GM23338 (cell line): ENCODE data around the gene NDRG2. TPM values are rescaled to one million over a fixed set of nuclear protein-coding genes. Genes with fewer than 3 reads are reported as not detected.
"Not testable (repeated sequence)": the region's sequence is repeated elsewhere in the genome, so short reads cannot be mapped to it uniquely, and the experiment has no call there.

Experiments
- ATAC-seq: fragments of 200-7000 bp; cut with Tn5 transposase; 3 replicates; pipeline ENCODE4 v1.9.1; 2020
- DNase-seq: peaks from one replicate; pipeline ENCODE4 v3.0.0-alpha.2; 2015; ENCODE audit warnings: low spot score
- H2AFZ ChIP-seq: fragments of 200-600 bp; sonication (generic); 2 replicates; pipeline ENCODE4 v1.8.0; 2016; ENCODE audit warnings: antibody characterized with exemption, mild to moderate bottlenecking, moderate library complexity
- H3F3A ChIP-seq: fragments of 200-600 bp; sonication (generic); replicated peaks from 2 replicates; pipeline ENCODE4 v1.8.0; 2017; ENCODE audit warnings: antibody characterized with exemption, mixed run types, low read depth
- H3K27ac ChIP-seq: fragments of 200-600 bp; sonication (generic); 2 replicates; pipeline ENCODE4 v1.6.1; 2016; ENCODE audit warnings: low read depth
- H3K27me3 ChIP-seq: fragments of 200-600 bp; sonication (generic); 2 replicates; pipeline ENCODE4 v1.8.0; 2016; ENCODE audit warnings: mild to moderate bottlenecking, mixed run types, moderate library complexity; ENCODE audit not compliant: insufficient read depth
- H3K36me3 ChIP-seq: fragments of 200-600 bp; sonication (generic); 2 replicates; pipeline ENCODE4 v1.8.0; 2016; ENCODE audit warnings: mild to moderate bottlenecking; ENCODE audit not compliant: insufficient read depth
- H3K4me1 ChIP-seq: fragments of 200-600 bp; sonication (generic); 2 replicates; pipeline ENCODE4 v1.8.0; 2016; ENCODE audit warnings: mild to moderate bottlenecking, moderate library complexity; ENCODE audit not compliant: insufficient read depth
- H3K4me2 ChIP-seq: fragments of 200-600 bp; sonication (generic); 2 replicates; pipeline ENCODE4 v1.7.1; 2017; ENCODE audit warnings: mixed run types
- H3K4me3 ChIP-seq: fragments of 200-600 bp; sonication (generic); 2 replicates; pipeline ENCODE4 v1.6.1; 2016; ENCODE audit warnings: mixed run types
- H3K79me2 ChIP-seq: fragments of 200-600 bp; sonication (generic); replicated peaks from 2 replicates; pipeline ENCODE4 v1.8.0; 2017; ENCODE audit warnings: mild to moderate bottlenecking; ENCODE audit not compliant: insufficient read depth
- H3K9me2 ChIP-seq: fragments of 200-600 bp; sonication (generic); 2 replicates; pipeline ENCODE4 v1.8.0; 2017; ENCODE audit not compliant: insufficient read depth
- H4K20me1 ChIP-seq: fragments of 200-600 bp; sonication (generic); replicated peaks from 2 replicates; pipeline ENCODE4 v1.8.0; 2017; ENCODE audit warnings: mild to moderate bottlenecking; ENCODE audit not compliant: insufficient read depth
- H3K27ac Mint-ChIP-seq: 2 replicates; pipeline ENCODE4 v1.8.0; 2020; ENCODE audit warnings: inconsistent platforms, mild to moderate bottlenecking, moderate library complexity, mixed read lengths
- H3K27me3 Mint-ChIP-seq: 3 replicates; pipeline ENCODE4 v1.8.0; 2022; ENCODE audit warnings: low read depth, mild to moderate bottlenecking, moderate library complexity, mixed read lengths, inconsistent platforms; ENCODE audit not compliant: insufficient read depth, poor library complexity
- H3K36me3 Mint-ChIP-seq: 3 replicates; pipeline ENCODE4 v1.8.0; 2021; ENCODE audit warnings: low read depth, mild to moderate bottlenecking, inconsistent platforms, moderate library complexity, mixed read lengths
- H3K4me1 Mint-ChIP-seq: 3 replicates; pipeline ENCODE4 v1.8.0; 2020; ENCODE audit warnings: mild to moderate bottlenecking, inconsistent platforms, mixed read lengths
- H3K4me3 Mint-ChIP-seq: 3 replicates; pipeline ENCODE4 v1.8.0; 2021; ENCODE audit warnings: moderate library complexity, mild to moderate bottlenecking, inconsistent platforms, mixed read lengths
- H3K9me3 Mint-ChIP-seq: 3 replicates; pipeline ENCODE4 v1.8.0; 2020; ENCODE audit warnings: moderate library complexity, mild to moderate bottlenecking, inconsistent platforms, mixed read lengths
- EZH2phosphoT487 ChIP-seq: fragments of 200-600 bp; sonication (generic); IDR thresholded peaks from one replicate; pipeline ENCODE4 v1.8.1; 2018; ENCODE audit warnings: antibody characterized with exemption; ENCODE audit not compliant: unreplicated experiment
- STAT1 ChIP-seq: IDR thresholded peaks from one replicate; pipeline ENCODE4 v1.6.1; 2016; ENCODE audit warnings: antibody characterized with exemption; ENCODE audit not compliant: unreplicated experiment
- ZNF114 ChIP-seq: fragments of 250-450 bp; sonication (Bioruptor Pico); IDR thresholded peaks from 2 replicates; pipeline ENCODE4 v1.5.0; 2020; ENCODE audit warnings: mild to moderate bottlenecking, moderate library complexity
- ZNF331 ChIP-seq: fragments of 250-450 bp; sonication (Bioruptor Pico); IDR thresholded peaks from 2 replicates; pipeline ENCODE4 v1.5.0; 2020; ENCODE audit warnings: low read depth, mild to moderate bottlenecking, moderate library complexity
- polyA plus RNA-seq: library from polyadenylated mRNA; unstranded; fragments of >200 nt; fragmentation: Nextera tagmentation; extraction: Ambion mirVana; gene quantifications from 2 replicates; pipeline ENCODE4 v1.2.1, GENCODE V29; 2016
- total RNA-seq: library from RNA; depleted of rRNA; stranded (reverse); fragments of >200 nt; shearing (Covaris generic); gene quantifications from 2 replicates; pipeline ENCODE4 v1.2.3, GENCODE V29; 2014
- TF ChIP-seq, protein P1 (sequence below): fragments of 250-450 bp; sonication (Bioruptor Pico); IDR thresholded peaks from 2 replicates; pipeline ENCODE4 v1.5.0; 2020; ENCODE audit warnings: mild to moderate bottlenecking, moderate library complexity

NDRG2 gene
- total and polyA plus RNA-seq, 2 experiments from 2014 or later = 8.8 to 20.6 TPM

DNA sequence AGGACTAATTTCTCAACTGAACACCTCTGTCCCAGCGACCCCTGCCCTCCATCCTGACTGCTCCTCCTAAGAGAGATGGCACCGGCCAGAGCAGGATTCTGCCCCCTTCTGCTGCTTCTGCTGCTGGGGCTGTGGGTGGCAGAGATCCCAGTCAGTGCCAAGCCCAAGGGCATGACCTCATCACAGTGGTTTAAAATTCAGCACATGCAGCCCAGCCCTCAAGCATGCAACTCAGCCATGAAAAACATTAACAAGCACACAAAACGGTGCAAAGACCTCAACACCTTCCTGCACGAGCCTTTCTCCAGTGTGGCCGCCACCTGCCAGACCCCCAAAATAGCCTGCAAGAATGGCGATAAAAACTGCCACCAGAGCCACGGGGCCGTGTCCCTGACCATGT is 18.1 kb upstream of the NDRG2 start (continued):
- TF ChIP-seq, protein P1, sequence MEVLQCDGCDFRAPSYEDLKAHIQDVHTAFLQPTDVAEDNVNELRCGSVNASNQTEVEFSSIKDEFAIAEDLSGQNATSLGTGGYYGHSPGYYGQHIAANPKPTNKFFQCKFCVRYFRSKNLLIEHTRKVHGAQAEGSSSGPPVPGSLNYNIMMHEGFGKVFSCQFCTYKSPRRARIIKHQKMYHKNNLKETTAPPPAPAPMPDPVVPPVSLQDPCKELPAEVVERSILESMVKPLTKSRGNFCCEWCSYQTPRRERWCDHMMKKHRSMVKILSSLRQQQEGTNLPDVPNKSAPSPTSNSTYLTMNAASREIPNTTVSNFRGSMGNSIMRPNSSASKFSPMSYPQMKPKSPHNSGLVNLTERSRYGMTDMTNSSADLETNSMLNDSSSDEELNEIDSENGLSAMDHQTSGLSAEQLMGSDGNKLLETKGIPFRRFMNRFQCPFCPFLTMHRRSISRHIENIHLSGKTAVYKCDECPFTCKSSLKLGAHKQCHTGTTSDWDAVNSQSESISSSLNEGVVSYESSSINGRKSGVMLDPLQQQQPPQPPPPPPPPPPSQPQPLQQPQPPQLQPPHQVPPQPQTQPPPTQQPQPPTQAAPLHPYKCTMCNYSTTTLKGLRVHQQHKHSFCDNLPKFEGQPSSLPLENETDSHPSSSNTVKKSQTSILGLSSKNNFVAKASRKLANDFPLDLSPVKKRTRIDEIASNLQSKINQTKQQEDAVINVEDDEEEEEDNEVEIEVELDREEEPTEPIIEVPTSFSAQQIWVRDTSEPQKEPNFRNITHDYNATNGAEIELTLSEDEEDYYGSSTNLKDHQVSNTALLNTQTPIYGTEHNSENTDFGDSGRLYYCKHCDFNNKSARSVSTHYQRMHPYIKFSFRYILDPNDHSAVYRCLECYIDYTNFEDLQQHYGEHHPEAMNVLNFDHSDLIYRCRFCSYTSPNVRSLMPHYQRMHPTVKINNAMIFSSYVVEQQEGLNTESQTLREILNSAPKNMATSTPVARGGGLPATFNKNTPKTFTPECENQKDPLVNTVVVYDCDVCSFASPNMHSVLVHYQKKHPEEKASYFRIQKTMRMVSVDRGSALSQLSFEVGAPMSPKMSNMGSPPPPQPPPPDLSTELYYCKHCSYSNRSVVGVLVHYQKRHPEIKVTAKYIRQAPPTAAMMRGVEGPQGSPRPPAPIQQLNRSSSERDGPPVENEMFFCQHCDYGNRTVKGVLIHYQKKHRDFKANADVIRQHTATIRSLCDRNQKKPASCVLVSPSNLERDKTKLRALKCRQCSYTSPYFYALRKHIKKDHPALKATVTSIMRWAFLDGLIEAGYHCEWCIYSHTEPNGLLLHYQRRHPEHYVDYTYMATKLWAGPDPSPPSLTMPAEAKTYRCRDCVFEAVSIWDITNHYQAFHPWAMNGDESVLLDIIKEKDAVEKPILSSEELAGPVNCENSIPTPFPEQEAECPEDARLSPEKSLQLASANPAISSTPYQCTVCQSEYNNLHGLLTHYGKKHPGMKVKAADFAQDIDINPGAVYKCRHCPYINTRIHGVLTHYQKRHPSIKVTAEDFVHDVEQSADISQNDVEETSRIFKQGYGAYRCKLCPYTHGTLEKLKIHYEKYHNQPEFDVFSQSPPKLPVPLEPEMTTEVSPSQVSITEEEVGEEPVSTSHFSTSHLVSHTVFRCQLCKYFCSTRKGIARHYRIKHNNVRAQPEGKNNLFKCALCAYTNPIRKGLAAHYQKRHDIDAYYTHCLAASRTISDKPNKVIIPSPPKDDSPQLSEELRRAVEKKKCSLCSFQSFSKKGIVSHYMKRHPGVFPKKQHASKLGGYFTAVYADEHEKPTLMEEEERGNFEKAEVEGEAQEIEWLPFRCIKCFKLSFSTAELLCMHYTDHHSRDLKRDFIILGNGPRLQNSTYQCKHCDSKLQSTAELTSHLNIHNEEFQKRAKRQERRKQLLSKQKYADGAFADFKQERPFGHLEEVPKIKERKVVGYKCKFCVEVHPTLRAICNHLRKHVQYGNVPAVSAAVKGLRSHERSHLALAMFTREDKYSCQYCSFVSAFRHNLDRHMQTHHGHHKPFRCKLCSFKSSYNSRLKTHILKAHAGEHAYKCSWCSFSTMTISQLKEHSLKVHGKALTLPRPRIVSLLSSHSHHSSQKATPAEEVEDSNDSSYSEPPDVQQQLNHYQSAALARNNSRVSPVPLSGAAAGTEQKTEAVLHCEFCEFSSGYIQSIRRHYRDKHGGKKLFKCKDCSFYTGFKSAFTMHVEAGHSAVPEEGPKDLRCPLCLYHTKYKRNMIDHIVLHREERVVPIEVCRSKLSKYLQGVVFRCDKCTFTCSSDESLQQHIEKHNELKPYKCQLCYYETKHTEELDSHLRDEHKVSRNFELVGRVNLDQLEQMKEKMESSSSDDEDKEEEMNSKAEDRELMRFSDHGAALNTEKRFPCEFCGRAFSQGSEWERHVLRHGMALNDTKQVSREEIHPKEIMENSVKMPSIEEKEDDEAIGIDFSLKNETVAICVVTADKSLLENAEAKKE = no peak
- TF ChIP-seq EZH2phosphoT487 = no peak
- no peak for TF ChIP-seq ZNF331 (CRISPR knock-in tag)
- TF ChIP-seq STAT1 = no peak
- no peak for TF ChIP-seq ZNF114 (CRISPR knock-in tag)

DNA sequence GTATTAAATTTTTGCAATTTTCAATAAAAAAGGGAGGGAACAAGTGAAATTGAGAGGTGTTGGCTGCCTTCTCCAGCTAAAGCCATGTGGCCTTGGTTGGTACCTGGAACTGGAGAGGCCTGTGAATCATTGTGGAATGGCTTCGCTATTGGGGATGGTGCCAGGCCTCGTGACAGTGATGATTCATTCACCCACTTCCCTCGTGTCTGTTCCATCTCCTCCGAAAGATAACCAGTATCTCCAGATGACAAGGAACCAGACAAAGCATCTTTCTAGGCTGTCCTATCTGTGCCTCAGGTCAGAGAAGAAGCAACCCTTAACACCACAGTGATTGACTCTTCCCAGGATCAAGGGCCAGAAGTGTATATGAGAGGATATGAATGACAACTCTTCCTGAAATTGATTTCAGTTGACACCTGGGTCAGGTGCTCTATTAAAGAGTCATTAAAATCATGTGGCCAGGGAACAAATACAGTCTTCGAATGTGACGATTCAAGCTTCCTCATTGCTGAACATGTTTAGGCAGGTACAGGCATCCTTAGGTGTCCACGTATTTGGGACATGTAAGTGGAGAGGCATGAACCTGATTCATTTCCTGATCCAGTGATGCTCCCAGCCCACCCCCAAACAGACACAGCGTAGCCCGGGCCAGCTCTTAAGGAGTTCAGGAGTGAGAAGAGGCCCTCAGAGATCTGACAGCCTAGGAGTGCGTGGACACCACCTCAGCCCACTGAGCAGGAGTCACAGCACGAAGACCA is 17.0 kb upstream of the NDRG2 start, which contains the start of gene RNASE7:
TSS of gene RNASE7 (plus strand) at position 687 of the 758 bp plus-strand sequence. CDS start 631 bp downstream, outside the sequence.
- Histone ChIP-seq H3K27ac (no peak within 1 kb of the TSS), H3K4me1 (peaks cover 10% of the 10 kb centered on the region), H3K27me3 (no peaks in the 10 kb centered on the region), H2AFZ (no peak within 1 kb of the TSS), H4K20me1 (no peaks in the 10 kb centered on the region), H3K4me3 (no peak within 1 kb of the TSS), H3K4me2 (no peak within 1 kb of the TSS), H3K79me2 (no peaks in the 10 kb centered on the region), H3K9me2 (no peaks in the 10 kb centered on the region), H3F3A (no peaks in the 10 kb centered on the region), H3K36me3 (no peaks in the 10 kb centered on the region)
- Mint-ChIP-seq H3K4me1 (peaks cover 26% of the 10 kb centered on the region), H3K9me3 (no peaks in the 10 kb centered on the region; the same call in 2 of the 3 replicates), H3K27ac (no peak within 1 kb of the TSS), H3K4me3 (no peak within 1 kb of the TSS; the same call in 2 of the 3 replicates), H3K27me3 (peaks cover 10% of the 10 kb centered on the region), H3K36me3 (no peaks in the 10 kb centered on the region; the same call in 2 of the 3 replicates)
- no peak for DNase-seq
- no peak for ATAC-seq
- TF ChIP-seq EZH2phosphoT487 = no peak
- no peak for TF ChIP-seq ZNF114 (CRISPR knock-in tag)

DNA sequence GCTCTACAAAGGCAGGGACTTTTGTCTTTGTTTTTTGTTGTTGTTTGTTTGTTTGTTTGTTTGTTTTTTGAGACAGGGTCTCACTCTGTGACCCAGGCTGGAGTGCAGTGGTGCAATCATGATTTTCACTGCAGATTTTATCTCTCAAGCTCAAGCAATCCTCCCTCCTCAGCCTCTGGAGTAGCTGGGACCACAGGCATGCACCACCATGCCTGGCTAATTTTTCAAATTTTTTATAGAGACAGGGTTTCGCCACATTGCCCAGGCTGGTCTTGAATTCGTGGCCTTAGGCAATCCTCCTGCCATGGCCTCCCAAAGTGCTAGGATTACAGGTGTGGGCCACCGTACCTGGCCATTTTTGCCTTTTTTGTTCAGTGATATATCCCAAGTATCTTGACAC is 16.1 kb upstream of the NDRG2 start:
- not testable (repeated sequence) for H3K4me2 ChIP-seq, H3K27ac Mint-ChIP-seq, H3K4me3 Mint-ChIP-seq, H4K20me1 ChIP-seq, H2AFZ ChIP-seq, H3K27ac ChIP-seq, H3K79me2 ChIP-seq, H3K4me1 ChIP-seq, H3K9me2 ChIP-seq, ATAC-seq, H3K27me3 ChIP-seq, H3K4me3 ChIP-seq, H3F3A ChIP-seq, DNase-seq, H3K9me3 Mint-ChIP-seq, H3K36me3 Mint-ChIP-seq, H3K36me3 ChIP-seq
- Mint-ChIP-seq H3K4me1 (peaks cover 26% of the 10 kb centered on the region), H3K27me3 (peaks cover 16% of the 10 kb centered on the region)
